Panc1 (cell line): ENCODE measurements around the gene TRPC4AP. TPM values are rescaled to one million over a fixed set of nuclear protein-coding genes. Genes with fewer than 3 reads are reported as not detected.

Experiments used
- ATAC-seq: fragments of 200-7000 bp; cut with Tn5 transposase; 2 replicates; pipeline ENCODE4 v1.9.1; 2020; ENCODE audit warnings: mild to moderate bottlenecking, moderate library complexity
- BruUV-seq: library from RNA; stranded (reverse); fragments of 400-500 nt; replicated peaks from 2 replicates; lab custom pipeline; 2021; lab: Mats Ljungman, UMichigan
- CTCF ChIA-PET: fragments of 300-600 bp; sonication (Branson Sonifier 250); formaldehyde crosslinking; loops from one replicate; lab custom pipeline; 2022; ENCODE audit warnings: antibody characterized with exemption; lab: Charles Lee
- POLR2A ChIA-PET: fragments of 300-600 bp; sonication (Branson Sonifier 250); formaldehyde crosslinking; loops from one replicate; lab custom pipeline; 2022; ENCODE audit warnings: antibody characterized with exemption; lab: Charles Lee
- DNase-seq: peaks from one replicate; pipeline ENCODE4 v3.0.0-alpha.2; 2010; ENCODE audit warnings: low read depth, low spot score
- H3K27ac ChIP-seq: 2 replicates; pipeline ENCODE4 v1.5.1; 2011; ENCODE audit warnings: mild to moderate bottlenecking, low read length, inconsistent platforms
- H3K27me3 ChIP-seq: fragments of 200-500 bp; sonication (Bioruptor generic); 2 replicates; pipeline ENCODE4 v1.6.0; 2014; ENCODE audit warnings: low read length, inconsistent platforms; ENCODE audit not compliant: control insufficient read depth, insufficient read depth
- H3K36me3 ChIP-seq: fragments of 200-500 bp; sonication (Bioruptor generic); 2 replicates; pipeline ENCODE4 v1.5.1; 2014; ENCODE audit warnings: inconsistent platforms, mild to moderate bottlenecking, low read length, moderate library complexity; ENCODE audit not compliant: control insufficient read depth, insufficient read depth
- H3K4me1 ChIP-seq: 2 replicates; pipeline ENCODE4 v1.5.1; 2011; ENCODE audit warnings: inconsistent platforms, mild to moderate bottlenecking, low read length, moderate library complexity; ENCODE audit not compliant: control insufficient read depth, insufficient read depth
- H3K4me3 ChIP-seq, 2 experiments: 2 replicates each; pipeline ENCODE4 v1.5.1; 2011 to 2012; ENCODE audit warnings: low read depth in 2 of 2, low read length in 2 of 2, mild to moderate bottlenecking in 2 of 2, inconsistent platforms in 1 of 2, moderate library complexity in 1 of 2
- H3K9me3 ChIP-seq: fragments of 200-500 bp; sonication (Bioruptor generic); 2 replicates; pipeline ENCODE4 v1.5.1; 2014; ENCODE audit warnings: low read depth, mild to moderate bottlenecking, inconsistent platforms, low read length, moderate library complexity; ENCODE audit not compliant: control insufficient read depth, insufficient read depth
- POLR2AphosphoS5 ChIP-seq: IDR thresholded peaks from 2 replicates; pipeline ENCODE4 v1.6.1; 2012; ENCODE audit warnings: mild to moderate bottlenecking, low read depth, low read length, moderate library complexity
- SIN3A ChIP-seq: IDR thresholded peaks from 2 replicates; pipeline ENCODE4 v1.6.1; 2012; ENCODE audit warnings: low read depth, mild to moderate bottlenecking, low read length, moderate library complexity, borderline replicate concordance; ENCODE audit not compliant: insufficient read depth
- TCF7L2 ChIP-seq: IDR thresholded peaks from 2 replicates; pipeline ENCODE4 v1.6.1; 2011; ENCODE audit warnings: mild to moderate bottlenecking, low read depth, low read length, inconsistent platforms
- in situ Hi-C: cut with HindIII; loops from 2 replicates; pipeline ENCODE4 v1.10.0; 2016; ENCODE audit warnings: low sequenced_read_pairs, low pct_unique_long_range_greater_than_20kb
- intact Hi-C: fragments of 100-400 bp; cut with micrococcal nuclease; formaldehyde crosslinking; loops from one replicate; pipeline ENCODE4 v1.10.0; 2022; ENCODE audit not compliant: unreplicated experiment
- total RNA-seq: library from RNA; stranded (reverse); gene quantifications from one replicate; pipeline ENCODE4 v1.2.1, GENCODE V29; 2021; ENCODE audit not compliant: unreplicated experiment
- TF ChIP-seq, protein P1 (sequence below), 2 experiments: IDR thresholded peaks; 2 replicates each; pipeline ENCODE4 v1.6.1; 2011 to 2012; ENCODE audit warnings: low read depth in 2 of 2, control low read depth in 1 of 2, low read length in 1 of 2, mild to moderate bottlenecking in 1 of 2, moderate library complexity in 1 of 2; ENCODE audit not compliant: insufficient read depth in 1 of 2
- TF ChIP-seq, protein P2 (sequence below): fragments of 450-650 bp; IDR thresholded peaks from 2 replicates; pipeline ENCODE4 v1.5.1; 2017; ENCODE audit warnings: mild to moderate bottlenecking

Gene TRPC4AP
- total RNA-seq, 1 experiment from 2014 or later, result 48.4 TPM

DNA sequence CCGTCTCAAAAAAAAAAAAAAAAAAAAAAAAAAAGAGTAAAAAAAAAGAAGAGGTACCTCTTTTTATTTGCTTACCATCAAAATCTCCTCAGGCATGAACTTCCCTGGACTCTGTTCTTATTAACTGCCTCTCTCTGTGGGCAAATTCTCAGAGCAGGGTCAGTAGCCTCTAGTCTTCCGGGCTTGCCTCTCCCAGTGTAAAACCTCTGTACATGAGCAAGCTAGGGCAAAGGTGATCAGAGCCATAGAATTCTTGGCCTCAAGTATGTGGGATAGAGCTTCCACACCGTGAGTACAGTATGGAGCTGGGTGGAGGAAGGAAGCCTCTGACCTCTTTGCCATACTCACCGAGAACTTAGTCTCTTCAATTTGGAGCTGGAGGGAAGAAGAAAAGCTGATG lies 58.5 kb downstream of the TRPC4AP start:
- peaks cover 14% of the 10 kb centered on the region for H3K36me3 ChIP-seq

DNA sequence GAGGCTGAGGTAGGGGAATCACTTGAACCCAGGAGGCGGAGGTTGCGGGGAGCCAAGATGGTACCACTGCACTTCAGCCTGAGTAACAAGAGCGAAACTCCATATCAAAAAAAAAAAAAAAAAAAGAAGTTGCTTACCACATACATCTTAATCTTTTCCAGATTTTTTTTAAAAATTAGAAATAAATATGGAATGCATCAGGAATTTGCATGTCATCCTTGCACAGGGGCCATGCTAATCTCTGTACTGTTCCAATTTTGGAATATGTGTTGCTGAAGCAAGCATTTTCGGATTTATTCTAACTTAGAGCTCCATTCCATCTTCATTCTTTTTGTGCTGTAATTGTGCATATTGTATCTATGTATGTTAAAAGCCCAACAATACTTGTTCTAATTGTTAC lies 62.5 kb downstream of the TRPC4AP start:
- no peak for DNase-seq
- intact Hi-C loops, result no loop called here
- H3K9me3 ChIP-seq, result no peaks in the 10 kb centered on the region
- TF ChIP-seq, protein P1, sequence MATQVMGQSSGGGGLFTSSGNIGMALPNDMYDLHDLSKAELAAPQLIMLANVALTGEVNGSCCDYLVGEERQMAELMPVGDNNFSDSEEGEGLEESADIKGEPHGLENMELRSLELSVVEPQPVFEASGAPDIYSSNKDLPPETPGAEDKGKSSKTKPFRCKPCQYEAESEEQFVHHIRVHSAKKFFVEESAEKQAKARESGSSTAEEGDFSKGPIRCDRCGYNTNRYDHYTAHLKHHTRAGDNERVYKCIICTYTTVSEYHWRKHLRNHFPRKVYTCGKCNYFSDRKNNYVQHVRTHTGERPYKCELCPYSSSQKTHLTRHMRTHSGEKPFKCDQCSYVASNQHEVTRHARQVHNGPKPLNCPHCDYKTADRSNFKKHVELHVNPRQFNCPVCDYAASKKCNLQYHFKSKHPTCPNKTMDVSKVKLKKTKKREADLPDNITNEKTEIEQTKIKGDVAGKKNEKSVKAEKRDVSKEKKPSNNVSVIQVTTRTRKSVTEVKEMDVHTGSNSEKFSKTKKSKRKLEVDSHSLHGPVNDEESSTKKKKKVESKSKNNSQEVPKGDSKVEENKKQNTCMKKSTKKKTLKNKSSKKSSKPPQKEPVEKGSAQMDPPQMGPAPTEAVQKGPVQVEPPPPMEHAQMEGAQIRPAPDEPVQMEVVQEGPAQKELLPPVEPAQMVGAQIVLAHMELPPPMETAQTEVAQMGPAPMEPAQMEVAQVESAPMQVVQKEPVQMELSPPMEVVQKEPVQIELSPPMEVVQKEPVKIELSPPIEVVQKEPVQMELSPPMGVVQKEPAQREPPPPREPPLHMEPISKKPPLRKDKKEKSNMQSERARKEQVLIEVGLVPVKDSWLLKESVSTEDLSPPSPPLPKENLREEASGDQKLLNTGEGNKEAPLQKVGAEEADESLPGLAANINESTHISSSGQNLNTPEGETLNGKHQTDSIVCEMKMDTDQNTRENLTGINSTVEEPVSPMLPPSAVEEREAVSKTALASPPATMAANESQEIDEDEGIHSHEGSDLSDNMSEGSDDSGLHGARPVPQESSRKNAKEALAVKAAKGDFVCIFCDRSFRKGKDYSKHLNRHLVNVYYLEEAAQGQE (IDR thresholded peaks at IDR 0.05; ENCODE audit: insufficient read depth in 1 of 2, low read depth in 2 of 2, low read length in 1 of 2), result no peak
- TF ChIP-seq POLR2AphosphoS5 (no peak), TCF7L2 (no peak), SIN3A (no peak)
- in situ Hi-C loops, result no loop called here
- H3K4me3 ChIP-seq, result no peak overlapping the region
- ChIA-PET CTCF (no interaction called here), POLR2A (interaction anchor here (0.5 kb wide), 1 partner anchor 144 kb away, joined by 3 read pairs; no protein-coding TSS in a partner anchor)
- peaks cover 17% of the 10 kb centered on the region for H3K36me3 ChIP-seq
- H3K27me3 ChIP-seq, result no peaks in the 10 kb centered on the region
- no peaks in the 10 kb centered on the region for H3K4me1 ChIP-seq
- no peak for ATAC-seq
- no TSS peak for BruUV-seq
- H3K27ac ChIP-seq, result no peak overlapping the region

More for the DNA sequence above, 58.5 kb downstream of the TRPC4AP start:
- Histone ChIP-seq H3K27me3 (no peaks in the 10 kb centered on the region), H3K27ac (no peak overlapping the region), H3K4me3 (no peak overlapping the region), H3K4me1 (no peaks in the 10 kb centered on the region), H3K9me3 (no peaks in the 10 kb centered on the region)
- CTCF ChIA-PET, result interaction anchor here (0.6 kb wide), 1 partner anchor 407 kb away, joined by 6 read pairs; no protein-coding TSS in a partner anchor
- intact Hi-C loops (no loop called here), in situ Hi-C loops (no loop called here)
- no peak for ATAC-seq
- TF ChIP-seq, protein P1 (IDR thresholded peaks at IDR 0.05; ENCODE audit: insufficient read depth in 1 of 2, low read depth in 2 of 2, low read length in 1 of 2), result no peak
- TF ChIP-seq SIN3A (no peak), TCF7L2 (no peak), POLR2AphosphoS5 (no peak)
- TF ChIP-seq, protein P2, sequence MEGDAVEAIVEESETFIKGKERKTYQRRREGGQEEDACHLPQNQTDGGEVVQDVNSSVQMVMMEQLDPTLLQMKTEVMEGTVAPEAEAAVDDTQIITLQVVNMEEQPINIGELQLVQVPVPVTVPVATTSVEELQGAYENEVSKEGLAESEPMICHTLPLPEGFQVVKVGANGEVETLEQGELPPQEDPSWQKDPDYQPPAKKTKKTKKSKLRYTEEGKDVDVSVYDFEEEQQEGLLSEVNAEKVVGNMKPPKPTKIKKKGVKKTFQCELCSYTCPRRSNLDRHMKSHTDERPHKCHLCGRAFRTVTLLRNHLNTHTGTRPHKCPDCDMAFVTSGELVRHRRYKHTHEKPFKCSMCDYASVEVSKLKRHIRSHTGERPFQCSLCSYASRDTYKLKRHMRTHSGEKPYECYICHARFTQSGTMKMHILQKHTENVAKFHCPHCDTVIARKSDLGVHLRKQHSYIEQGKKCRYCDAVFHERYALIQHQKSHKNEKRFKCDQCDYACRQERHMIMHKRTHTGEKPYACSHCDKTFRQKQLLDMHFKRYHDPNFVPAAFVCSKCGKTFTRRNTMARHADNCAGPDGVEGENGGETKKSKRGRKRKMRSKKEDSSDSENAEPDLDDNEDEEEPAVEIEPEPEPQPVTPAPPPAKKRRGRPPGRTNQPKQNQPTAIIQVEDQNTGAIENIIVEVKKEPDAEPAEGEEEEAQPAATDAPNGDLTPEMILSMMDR, result no peak
- POLR2A ChIA-PET, result no interaction called here
- no TSS peak for BruUV-seq
- no peak for DNase-seq
